Activated CD8-positive, alpha-beta memory T cell treated with anti-CD3 and anti-CD28 coated beads, Interleukin-2, amount 10 ng/mL, durations not matched to agents 7 days and 5 days (primary cell): ENCODE results near the gene SIAH1. TPM values are rescaled to one million over a fixed set of nuclear protein-coding genes. Genes with fewer than 3 reads are reported as not detected.
"Not testable (repeated sequence)": the region's sequence is repeated elsewhere in the genome, so short reads cannot be mapped to it uniquely, and the experiment has no call there.

Experiments used
- ATAC-seq: fragments of 150-1000 bp; cut with Tn5 transposase; one replicate; pipeline ENCODE4 v1.10.0; 2021; ENCODE audit warnings: moderate library complexity
- CTCF ChIA-PET: fragments of 350-600 bp; sonication (Branson Sonifier 250); formaldehyde crosslinking; loops from one replicate; lab custom pipeline; 2021; ENCODE audit warnings: antibody characterized with exemption; lab: Charles Lee
- DNase-seq: peaks from one replicate; pipeline ENCODE4 v3.0.0-alpha.2; 2020
- H3K27ac Mint-ChIP-seq: one replicate; pipeline ENCODE4 v1.8.0; 2021; ENCODE audit warnings: mild to moderate bottlenecking, mixed read lengths
- H3K27me3 Mint-ChIP-seq: one replicate; pipeline ENCODE4 v1.8.0; 2021; ENCODE audit warnings: mixed read lengths
- H3K36me3 Mint-ChIP-seq: one replicate; pipeline ENCODE4 v1.8.0; 2021; ENCODE audit warnings: mild to moderate bottlenecking, mixed read lengths
- H3K4me1 Mint-ChIP-seq: one replicate; pipeline ENCODE4 v1.8.0; 2021; ENCODE audit warnings: mixed read lengths
- H3K4me3 Mint-ChIP-seq: one replicate; pipeline ENCODE4 v1.8.0; 2021; ENCODE audit warnings: mild to moderate bottlenecking, moderate library complexity, mixed read lengths
- H3K9me3 Mint-ChIP-seq: one replicate; pipeline ENCODE4 v1.8.0; 2022; ENCODE audit warnings: low read depth, mixed read lengths
- total RNA-seq, 2 experiments: library from RNA; stranded (reverse); gene quantifications; one replicate each; pipeline ENCODE4 v1.2.3, GENCODE V29; 2021

Gene SIAH1
- total RNA-seq, 2 experiments from 2014 or later, result 15.5 to 17.6 TPM

DNA sequence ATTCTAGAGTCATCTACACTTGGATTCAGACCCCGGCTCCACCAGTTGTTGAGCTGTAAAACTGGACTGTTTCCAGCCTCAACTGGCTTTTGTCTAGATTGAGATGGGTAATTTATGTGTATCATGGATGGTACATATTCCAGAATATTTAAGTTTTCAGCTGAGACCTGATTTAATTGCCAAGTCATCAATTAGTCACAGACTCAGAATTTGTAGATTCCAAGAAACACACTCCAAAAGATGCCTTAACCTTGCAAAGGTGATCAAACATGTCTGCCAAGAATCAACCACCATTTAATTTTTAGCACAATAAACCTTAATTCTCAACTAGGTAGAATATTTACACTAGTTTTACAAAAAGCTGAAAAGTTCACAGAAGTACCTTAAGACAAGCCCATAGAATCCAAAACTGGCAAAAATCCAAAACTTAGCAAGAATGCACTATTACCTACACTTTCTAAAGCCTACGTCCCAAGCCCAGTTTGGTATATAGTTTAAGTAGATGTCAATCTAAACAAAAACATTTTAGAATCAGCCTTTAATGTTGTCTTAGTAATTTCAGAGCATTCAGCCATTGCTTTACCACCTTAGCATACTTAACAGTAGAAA is 17.7 kb downstream of the SIAH1 start:
- peak overlapping the region; percentile 99 for H3K27ac Mint-ChIP-seq
- no peak for ATAC-seq
- H3K36me3 Mint-ChIP-seq, result peaks cover 3% of the 10 kb centered on the region
- H3K9me3 Mint-ChIP-seq, result no peaks in the 10 kb centered on the region
- no peaks in the 10 kb centered on the region for H3K27me3 Mint-ChIP-seq
- CTCF ChIA-PET, result interaction anchor here (0.8 to 4.5 kb wide), 5 partner anchors 10 to 263 kb away, joined by 3 to 36 read pairs (median 18); no protein-coding TSS in a partner anchor
- H3K4me1 Mint-ChIP-seq, result peaks cover 39% of the 10 kb centered on the region
- H3K4me3 Mint-ChIP-seq, result no peak overlapping the region
- DNase-seq, result no peak

DNA sequence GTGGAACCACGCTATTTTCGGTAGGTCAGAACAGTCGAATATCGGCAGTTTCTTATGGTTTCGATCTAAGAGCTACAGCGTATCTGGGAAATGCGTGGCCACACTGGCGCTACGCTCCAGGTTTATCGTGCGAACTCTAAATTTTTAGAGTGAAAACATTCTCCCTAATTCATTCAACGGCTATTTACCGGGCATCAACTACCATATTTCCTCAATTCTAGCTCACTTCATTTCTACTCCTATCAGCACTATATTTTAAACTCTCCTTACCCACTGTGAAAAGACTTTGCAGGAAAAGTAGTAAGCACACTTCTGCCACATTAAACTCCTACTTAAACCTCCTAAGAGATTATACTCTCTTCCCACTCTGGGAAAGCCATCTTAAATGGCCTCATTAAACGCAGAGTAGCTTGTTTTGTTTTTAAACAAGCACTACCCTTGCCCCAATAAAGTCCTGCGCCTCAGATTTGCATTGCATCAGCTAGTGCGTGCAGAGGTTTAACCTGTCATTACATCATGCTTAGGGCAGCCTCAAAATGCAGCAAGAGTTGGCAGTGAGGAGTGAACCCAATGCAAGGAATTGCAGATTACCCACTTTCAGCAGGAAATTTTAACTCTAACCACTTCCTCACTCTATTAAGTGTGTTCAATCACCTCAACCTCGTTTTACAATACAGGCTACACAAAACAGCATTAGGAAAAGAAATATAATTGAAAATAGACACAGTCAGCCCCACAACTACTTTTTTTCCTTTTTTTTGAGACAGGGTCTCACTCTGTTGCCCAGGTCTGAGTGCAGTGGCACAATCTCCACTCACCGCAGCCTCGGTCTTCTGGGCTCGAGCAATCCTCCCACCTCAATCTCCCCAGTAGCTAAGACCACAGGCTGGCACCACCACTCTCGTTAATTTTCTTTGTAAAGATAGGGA is 18.8 kb downstream of the SIAH1 start:
- ATAC-seq (peak; percentile 72), DNase-seq (peak; percentile 87)
- Mint-ChIP-seq H3K27ac (peak overlapping the region; percentile 99), H3K9me3 (no peaks in the 10 kb centered on the region), H3K27me3 (no peaks in the 10 kb centered on the region), H3K4me3 (peak overlapping the region; percentile 97), H3K36me3 (peaks cover 13% of the 10 kb centered on the region), H3K4me1 (peaks cover 38% of the 10 kb centered on the region)
- CTCF ChIA-PET, result interaction anchor here (2.4 to 4.5 kb wide), 5 partner anchors 11 to 264 kb away, joined by 12 to 36 read pairs (median 19); partner anchors contain the start of gene SIAH1

DNA sequence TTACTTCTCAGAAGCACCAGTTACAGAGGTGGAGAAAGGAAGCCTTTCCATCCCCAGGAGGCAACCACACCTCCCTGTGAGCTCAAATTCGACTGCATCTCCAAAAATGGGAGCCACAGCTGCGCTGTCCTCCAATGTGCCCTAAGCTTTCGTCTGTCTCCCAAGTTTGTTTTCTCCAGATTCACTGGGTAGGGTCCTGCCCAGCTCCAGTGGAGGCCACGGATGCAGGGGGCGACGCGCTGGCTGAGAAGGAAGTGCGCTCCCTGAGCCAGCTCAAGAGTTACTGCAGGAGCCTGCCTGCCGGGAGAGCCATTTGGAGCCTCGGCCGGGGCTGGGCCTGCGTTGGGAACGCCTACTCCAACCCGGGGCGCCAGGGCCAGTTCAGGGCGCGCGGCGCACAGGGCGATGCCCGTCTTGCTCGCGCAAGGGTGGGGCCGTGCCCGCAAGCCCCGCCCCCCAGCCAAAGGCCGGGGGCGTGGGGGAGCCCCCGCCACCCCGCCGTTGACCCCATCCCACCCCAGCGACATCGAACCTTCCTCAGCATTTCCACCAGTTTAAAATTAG is 19.5 kb downstream of the SIAH1 start:
- Mint-ChIP-seq H3K27me3 (no peaks in the 10 kb centered on the region), H3K27ac (peak overlapping the region; percentile 99), H3K4me1 (peaks cover 38% of the 10 kb centered on the region), H3K4me3 (peak overlapping the region; percentile 97), H3K36me3 (peaks cover 16% of the 10 kb centered on the region), H3K9me3 (no peaks in the 10 kb centered on the region)
- CTCF ChIA-PET, result interaction anchor here (2.4 to 4.5 kb wide), 5 partner anchors 11 to 265 kb away, joined by 12 to 36 read pairs (median 19); partner anchors contain the start of gene SIAH1
- ATAC-seq, result peak; percentile 99
- peak; percentile 91 for DNase-seq

DNA sequence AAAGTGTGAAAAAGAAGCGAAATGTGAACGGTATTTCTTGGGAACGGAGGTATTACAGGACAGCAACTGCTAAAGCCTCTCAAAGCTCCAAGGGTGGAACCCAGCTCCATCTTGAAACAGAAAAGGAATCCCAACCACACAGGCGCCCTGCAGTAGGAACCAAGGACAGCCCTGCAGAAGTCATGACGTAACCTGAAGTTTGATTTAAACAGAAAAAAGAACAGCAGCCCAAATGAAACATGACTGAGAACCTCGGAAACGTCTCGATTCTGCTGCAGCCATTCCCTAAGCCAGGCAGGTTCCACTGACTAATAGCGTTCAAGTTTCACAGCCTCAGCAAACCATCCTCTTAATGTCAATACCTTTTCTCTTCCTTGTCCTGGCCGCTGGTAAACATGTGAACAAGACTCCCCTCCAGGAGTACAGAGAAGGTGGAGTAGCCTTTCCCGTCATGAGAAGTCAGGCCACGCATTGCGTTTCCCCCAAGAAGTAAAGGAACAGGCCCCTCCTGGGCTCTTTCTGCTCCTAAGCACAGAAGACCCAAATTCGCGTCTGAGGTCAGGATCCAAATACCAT is 20.1 kb downstream of the SIAH1 start:
- H3K4me1 Mint-ChIP-seq, result peaks cover 38% of the 10 kb centered on the region
- DNase-seq (no peak), ATAC-seq (no peak)
- no peaks in the 10 kb centered on the region for H3K27me3 Mint-ChIP-seq
- H3K9me3 Mint-ChIP-seq, result no peaks in the 10 kb centered on the region
- peak overlapping the region; percentile 97 for H3K4me3 Mint-ChIP-seq
- peaks cover 16% of the 10 kb centered on the region for H3K36me3 Mint-ChIP-seq
- H3K27ac Mint-ChIP-seq, result peak overlapping the region; percentile 74
- CTCF ChIA-PET, result interaction anchor here (2.4 to 4.4 kb wide), 4 partner anchors 11 to 265 kb away, joined by 12 to 36 read pairs (median 20); partner anchors contain the start of gene SIAH1

DNA sequence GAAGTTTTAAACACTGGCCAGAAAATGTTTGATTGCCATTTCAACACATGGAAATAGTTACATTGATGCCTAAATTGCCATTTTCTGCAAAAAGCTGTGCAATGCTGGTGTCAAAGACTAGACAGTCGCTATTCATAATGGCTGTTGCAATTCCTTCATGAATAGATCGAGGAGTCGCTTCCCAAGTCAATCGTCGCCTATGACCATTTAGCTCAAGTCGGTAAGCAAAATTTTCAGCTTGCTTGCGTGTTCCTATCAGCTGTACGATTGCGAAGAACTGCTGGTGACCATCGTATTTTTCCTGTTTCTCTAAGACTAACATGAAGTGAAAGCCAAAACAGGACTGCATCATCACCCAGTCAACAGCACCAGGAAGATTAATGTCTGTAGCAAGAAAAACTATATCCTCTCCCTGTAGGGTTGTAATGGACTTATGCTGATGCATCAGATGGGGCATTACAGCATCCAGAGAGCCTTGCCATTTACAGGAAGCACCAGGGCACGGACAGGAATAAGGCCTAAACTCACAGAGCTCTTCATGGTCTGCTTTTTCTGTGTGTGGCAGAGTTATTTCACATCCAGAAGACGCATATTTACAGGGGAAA is 23.6 kb downstream of the SIAH1 start:
- peaks cover 26% of the 10 kb centered on the region for H3K36me3 Mint-ChIP-seq
- peaks cover 22% of the 10 kb centered on the region for H3K4me1 Mint-ChIP-seq
- no peak overlapping the region for H3K4me3 Mint-ChIP-seq
- no peaks in the 10 kb centered on the region for H3K9me3 Mint-ChIP-seq
- peak overlapping the region; percentile 36 for H3K27ac Mint-ChIP-seq
- CTCF ChIA-PET, result interaction anchor here (1.2 to 2.4 kb wide), 3 partner anchors 11 to 269 kb away, joined by 3 to 15 read pairs (median 5); no protein-coding TSS in a partner anchor
- H3K27me3 Mint-ChIP-seq, result no peaks in the 10 kb centered on the region
- no peak for DNase-seq
- no peak for ATAC-seq

DNA sequence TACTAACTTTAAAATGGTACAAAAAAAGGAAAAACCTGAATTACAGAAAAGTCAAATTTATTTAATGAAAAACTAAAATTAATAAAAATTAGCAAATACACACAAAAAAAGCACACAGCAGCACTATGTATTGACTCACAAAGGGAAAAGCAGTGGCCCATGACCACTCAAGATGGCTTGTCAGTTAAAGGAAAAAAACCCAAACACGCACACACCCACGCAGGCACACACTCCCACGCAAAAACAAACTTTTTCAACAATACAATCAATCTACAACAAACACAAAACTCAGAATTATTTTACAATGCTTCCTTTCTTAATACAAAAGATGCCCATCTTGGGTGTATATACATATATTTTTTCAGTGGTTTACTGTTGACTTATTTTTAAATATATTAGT is 24.2 kb downstream of the SIAH1 start:
- H3K4me3 Mint-ChIP-seq, result no peak overlapping the region
- peaks cover 17% of the 10 kb centered on the region for H3K4me1 Mint-ChIP-seq
- peaks cover 26% of the 10 kb centered on the region for H3K36me3 Mint-ChIP-seq
- ATAC-seq (no peak), DNase-seq (no peak)
- no peaks in the 10 kb centered on the region for H3K9me3 Mint-ChIP-seq
- CTCF ChIA-PET, result interaction anchor here (1.2 to 2.4 kb wide), 3 partner anchors 10 to 269 kb away, joined by 3 to 15 read pairs (median 5); no protein-coding TSS in a partner anchor
- no peaks in the 10 kb centered on the region for H3K27me3 Mint-ChIP-seq
- H3K27ac Mint-ChIP-seq, result no peak overlapping the region

DNA sequence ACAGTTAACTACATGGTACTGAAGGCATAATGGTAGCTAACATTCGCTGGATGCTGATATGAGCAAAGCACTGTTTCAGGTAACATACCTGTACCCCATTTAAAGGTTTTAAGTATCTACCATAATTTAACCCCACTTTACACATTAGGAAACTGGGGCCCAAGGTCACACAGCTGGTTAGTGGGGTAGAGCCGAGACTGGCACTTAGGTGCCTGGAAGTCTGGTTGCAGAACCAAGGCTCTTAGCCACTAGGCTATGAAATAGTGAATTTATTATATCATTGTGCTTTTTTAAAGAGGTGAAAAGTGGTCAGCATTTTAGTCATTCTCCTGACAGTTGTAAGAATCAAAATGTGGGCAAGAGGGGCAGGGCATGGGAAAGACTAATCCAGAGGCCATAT is 25.2 kb downstream of the SIAH1 start:
- no peaks in the 10 kb centered on the region for H3K9me3 Mint-ChIP-seq
- no peak for ATAC-seq
- peaks cover 33% of the 10 kb centered on the region for H3K36me3 Mint-ChIP-seq
- no peaks in the 10 kb centered on the region for H3K27me3 Mint-ChIP-seq
- H3K4me1 Mint-ChIP-seq, result peaks cover 10% of the 10 kb centered on the region
- H3K4me3 Mint-ChIP-seq, result no peak overlapping the region
- no peak for DNase-seq
- H3K27ac Mint-ChIP-seq, result no peak overlapping the region
- CTCF ChIA-PET, result interaction anchor here (2.4 kb wide), 1 partner anchor 263 kb away, joined by 15 read pairs; no protein-coding TSS in a partner anchor

DNA sequence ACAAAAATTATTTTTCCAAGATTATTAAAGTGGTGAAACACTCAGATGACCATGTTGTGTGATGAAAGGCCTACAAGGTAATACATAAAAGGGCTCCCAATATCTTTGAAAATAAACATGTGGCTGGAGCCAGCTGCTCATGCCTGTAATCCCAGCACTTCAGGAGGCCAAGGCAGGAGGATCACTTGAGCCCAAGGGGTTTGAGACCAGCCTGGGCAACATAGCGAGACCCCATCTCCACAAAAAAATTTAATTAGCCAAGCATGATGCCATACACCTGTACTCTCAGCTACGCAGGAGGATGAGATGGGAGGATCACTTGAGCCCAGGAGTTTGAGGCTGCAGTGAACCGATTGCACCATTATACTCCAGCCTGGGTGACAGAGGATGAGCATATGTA is 26.8 kb downstream of the SIAH1 start:
- H3K4me1 Mint-ChIP-seq, result peaks cover 13% of the 10 kb centered on the region
- no peaks in the 10 kb centered on the region for H3K9me3 Mint-ChIP-seq
- H3K36me3 Mint-ChIP-seq, result peaks cover 44% of the 10 kb centered on the region
- no peak overlapping the region for H3K27ac Mint-ChIP-seq
- no peak overlapping the region for H3K4me3 Mint-ChIP-seq
- DNase-seq, result no peak
- H3K27me3 Mint-ChIP-seq, result no peaks in the 10 kb centered on the region
- CTCF ChIA-PET, result interaction anchor here (1.8 to 3.4 kb wide), 2 partner anchors 265 to 272 kb away, joined by 6 to 27 read pairs; no protein-coding TSS in a partner anchor
- no peak for ATAC-seq

DNA sequence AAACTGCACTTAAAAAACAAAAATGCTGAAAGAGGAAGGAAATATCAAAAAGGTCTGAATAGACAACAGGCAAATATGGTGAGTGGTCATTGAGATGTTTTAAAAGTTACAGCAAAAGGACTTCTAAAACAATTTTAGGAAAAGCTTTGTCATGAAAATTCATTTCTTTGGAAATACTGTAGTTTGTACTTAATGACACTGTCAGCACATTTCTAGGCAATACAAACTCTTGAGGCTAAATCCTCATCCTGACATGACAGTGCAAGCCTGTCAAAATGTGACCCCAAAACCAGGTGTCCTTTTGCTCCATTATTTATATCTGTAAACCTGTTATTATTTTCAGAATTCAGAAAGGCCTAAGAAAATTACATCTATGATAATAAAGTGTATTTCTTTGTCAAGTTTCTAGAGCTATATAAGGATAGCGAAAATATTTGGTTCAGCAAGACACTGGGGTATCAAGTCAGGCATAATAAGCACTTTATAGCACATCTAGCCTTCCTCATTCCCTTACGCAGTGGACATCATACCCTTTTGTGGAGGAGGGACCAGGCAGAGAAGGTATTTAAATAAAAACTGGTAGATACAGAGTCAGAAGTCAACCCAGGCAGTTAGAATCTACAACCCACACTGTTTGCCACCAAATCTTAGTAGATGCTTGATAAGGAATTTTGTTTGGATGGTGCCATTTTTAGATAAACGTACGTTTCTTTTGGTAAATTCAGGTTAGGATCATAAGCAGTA is 28.4 kb downstream of the SIAH1 start:
- CTCF ChIA-PET, result interaction anchor here (0.6 to 4.9 kb wide), 5 partner anchors 9 to 1399 kb away, joined by 3 to 51 read pairs (median 27); no protein-coding TSS in a partner anchor

DNA sequence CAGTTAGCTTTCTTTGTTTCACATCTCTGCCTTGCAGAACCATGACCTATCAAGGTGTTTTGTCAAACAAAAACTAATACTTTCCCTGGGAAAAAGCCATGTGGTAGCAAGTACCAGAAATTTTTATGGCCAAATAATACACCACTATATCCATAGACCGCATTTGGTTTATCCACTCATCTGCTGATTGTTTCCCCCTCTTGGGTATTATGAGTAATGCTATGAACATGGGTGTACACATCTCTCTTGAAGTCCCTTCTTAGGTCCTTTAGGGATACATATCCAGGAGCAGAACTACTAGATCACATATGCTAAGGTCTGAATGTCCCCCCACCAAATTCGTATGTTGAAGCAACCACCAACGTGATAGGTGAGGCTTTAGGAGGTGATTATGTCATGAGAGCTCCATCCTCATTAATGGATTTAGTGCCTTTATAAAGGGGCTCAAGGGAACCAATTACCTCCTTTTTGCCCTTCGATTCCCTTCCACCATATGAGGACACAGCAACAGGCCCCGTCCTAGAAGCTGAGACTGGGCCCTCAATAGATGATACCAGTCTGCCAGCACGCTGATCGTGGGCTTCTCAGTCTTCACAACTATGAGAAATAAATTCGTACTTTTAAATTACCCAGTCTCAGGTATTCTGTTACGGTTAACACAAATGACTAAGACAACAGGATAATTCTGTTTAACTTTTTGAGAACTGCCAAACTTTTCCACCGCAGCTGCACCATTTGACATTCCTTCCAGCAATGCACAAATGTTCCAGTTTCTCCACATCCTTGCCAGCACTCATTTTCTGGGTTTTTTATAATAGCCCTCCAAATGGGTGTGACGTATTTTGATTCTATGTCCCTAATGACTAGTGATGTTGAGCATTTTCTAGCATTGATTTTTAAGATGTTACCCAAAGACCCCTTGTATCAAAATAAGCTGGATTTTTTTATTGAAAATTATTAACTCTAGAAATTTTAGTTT is 30.0 kb downstream of the SIAH1 start:
- ATAC-seq (no peak), DNase-seq (no peak)
- CTCF ChIA-PET, result interaction anchor here (0.8 to 4.9 kb wide), 12 partner anchors 11 to 274 kb away, joined by 3 to 51 read pairs (median 6); no protein-coding TSS in a partner anchor
- Mint-ChIP-seq H3K4me3 (no peak overlapping the region), H3K27ac (no peak overlapping the region), H3K36me3 (peaks cover 37% of the 10 kb centered on the region), H3K27me3 (no peaks in the 10 kb centered on the region), H3K4me1 (peaks cover 12% of the 10 kb centered on the region), H3K9me3 (no peaks in the 10 kb centered on the region)

More for the DNA sequence above, 28.4 kb downstream of the SIAH1 start:
- Mint-ChIP-seq H3K9me3 (no peaks in the 10 kb centered on the region), H3K4me3 (no peak overlapping the region), H3K36me3 (peaks cover 41% of the 10 kb centered on the region), H3K27ac (no peak overlapping the region), H3K4me1 (peaks cover 12% of the 10 kb centered on the region), H3K27me3 (no peaks in the 10 kb centered on the region)
- ATAC-seq (no peak), DNase-seq (no peak)

DNA sequence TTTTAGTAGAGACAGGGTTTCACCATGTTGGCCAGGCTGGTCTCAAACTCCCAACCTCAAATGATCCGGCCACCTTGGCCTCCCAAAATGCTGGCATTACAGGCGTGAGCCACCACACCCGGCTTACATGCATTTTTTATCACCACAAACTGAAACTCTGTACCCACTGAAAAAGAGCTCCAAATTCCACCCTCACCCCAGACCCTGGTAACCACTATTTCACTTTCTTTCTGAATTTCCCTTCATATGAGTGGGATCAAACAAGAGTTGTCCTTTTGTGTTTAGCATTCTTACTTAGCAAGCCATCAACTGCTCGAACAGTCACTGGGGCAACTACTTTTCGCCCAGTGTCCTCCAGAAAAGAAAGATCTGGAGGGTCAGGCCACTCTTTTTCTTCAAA is 30.8 kb downstream of the SIAH1 start:
- not testable (repeated sequence) for H3K4me3 Mint-ChIP-seq, ATAC-seq, H3K27ac Mint-ChIP-seq, DNase-seq, H3K9me3 Mint-ChIP-seq, H3K27me3 Mint-ChIP-seq
- Mint-ChIP-seq H3K4me1 (peaks cover 12% of the 10 kb centered on the region), H3K36me3 (peaks cover 42% of the 10 kb centered on the region)
- CTCF ChIA-PET, result interaction anchor here (0.8 to 4.9 kb wide), 13 partner anchors 12 to 275 kb away, joined by 3 to 51 read pairs (median 5); no protein-coding TSS in a partner anchor
